Measurements from ENCODE around the gene MTG2. TPM values are rescaled to one million over a fixed set of nuclear protein-coding genes. Genes with fewer than 3 reads are reported as not detected.

Gene MTG2
- total and polyA plus RNA-seq, 10 of the 15 experiments (the other 5 are each of a cell fraction or from before 2014, with no cell fraction given), result 6.2 to 52.4 (median 34.3) TPM

DNA sequence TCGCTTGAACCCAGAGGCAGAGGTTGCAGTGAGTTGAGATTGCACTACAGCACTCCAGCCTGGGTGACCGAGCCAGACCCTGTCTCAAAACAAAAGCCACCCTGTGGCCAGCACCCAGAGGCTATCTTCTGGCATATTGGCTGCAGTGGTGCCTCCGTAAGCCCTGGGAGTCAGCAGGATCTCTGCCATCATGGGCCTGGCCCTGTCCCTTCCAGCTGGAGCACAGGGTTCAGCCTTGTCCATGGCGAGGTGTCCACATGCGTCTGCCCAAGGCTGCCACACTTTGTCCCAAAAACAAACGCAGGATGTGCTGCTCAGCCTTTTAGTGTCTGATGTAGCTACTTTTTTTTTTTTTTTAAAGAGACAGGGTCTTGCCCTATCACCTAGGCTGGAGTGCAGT lies 15.4 kb upstream of the MTG2 start (continued):
- TF ChIP-seq, protein P1, sequence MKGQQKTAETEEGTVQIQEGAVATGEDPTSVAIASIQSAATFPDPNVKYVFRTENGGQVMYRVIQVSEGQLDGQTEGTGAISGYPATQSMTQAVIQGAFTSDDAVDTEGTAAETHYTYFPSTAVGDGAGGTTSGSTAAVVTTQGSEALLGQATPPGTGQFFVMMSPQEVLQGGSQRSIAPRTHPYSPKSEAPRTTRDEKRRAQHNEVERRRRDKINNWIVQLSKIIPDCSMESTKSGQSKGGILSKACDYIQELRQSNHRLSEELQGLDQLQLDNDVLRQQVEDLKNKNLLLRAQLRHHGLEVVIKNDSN (IDR thresholded peaks at IDR 0.05; ENCODE audit: borderline replicate concordance, extremely low read length, insufficient read depth, low read depth, low read length), result no peak

DNA sequence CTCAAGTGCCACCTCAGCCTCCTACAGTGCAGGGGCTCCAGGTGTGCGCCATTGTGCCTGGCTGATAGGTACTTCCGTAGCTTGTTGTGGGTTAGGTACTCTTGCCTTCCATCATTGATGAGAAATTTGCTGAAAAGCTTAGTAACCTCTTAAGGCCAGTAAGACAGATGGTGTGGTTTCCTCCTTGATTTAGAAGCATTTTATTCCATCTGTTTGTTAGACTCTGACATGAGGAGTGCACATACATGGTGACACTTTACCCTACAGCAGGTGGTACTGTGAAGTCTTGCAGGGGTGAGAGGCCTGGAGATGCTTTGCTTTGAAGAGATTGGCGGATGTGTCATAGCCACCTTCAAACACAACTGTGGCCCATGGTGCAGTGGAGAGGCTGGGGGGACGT lies 14.8 kb upstream of the MTG2 start:
- peaks cover 4 to 23% of the 10 kb centered on the region in 2 experiments; a peak in 3 of 4 replicates for H3K36me3 ChIP-seq (ENCODE audit: control insufficient read depth in 2 of 2, insufficient read depth in 2 of 2, low read length in 1 of 2)
- no peak for ATAC-seq
- intact Hi-C loops (cut with micrococcal nuclease; ENCODE audit: unreplicated experiment), result no loop called here
- no peaks in the 10 kb centered on the region for H4K20me1 ChIP-seq (ENCODE audit: control insufficient read depth, insufficient read depth)
- no peaks in the 10 kb centered on the region for H3K9me3 ChIP-seq (replicated peaks; ENCODE audit: control insufficient read depth, insufficient read depth, low read length)
- ChIA-PET CTCF (no interaction called here), RAD21 (ENCODE audit: unreplicated experiment) (no interaction called here), POLR2A (no interaction called here), SMC1A (ENCODE audit: uncharacterized antibody, unreplicated experiment) (no interaction called here)
- H3K79me2 ChIP-seq (ENCODE audit: control insufficient read depth, insufficient read depth, low read length), result no peaks in the 10 kb centered on the region
- H3K4me3 ChIP-seq, result no peak overlapping the region
- DNase-seq (ENCODE audit: low read depth, low spot score), result no peak
- no peaks in the 10 kb centered on the region for H3K27me3 ChIP-seq (replicated peaks in 1 of 2; ENCODE audit: control insufficient read depth in 2 of 2, insufficient read depth in 2 of 2, low read length in 1 of 2)
- no peak overlapping the region for H3K9ac ChIP-seq (ENCODE audit: control insufficient read depth, insufficient read depth, low read length)
- no peak overlapping the region for H3K27ac ChIP-seq (ENCODE audit: control insufficient read depth, insufficient read depth)
- BruUV-seq (replicated peaks), result no TSS peak
- no peak overlapping the region for H3K4me2 ChIP-seq (ENCODE audit: control insufficient read depth, insufficient read depth)
- FAIRE-seq, result no peak
- no peak for TF ChIP-seq RAD51 (IDR thresholded peaks at IDR 0.05)
- WGBS (ENCODE audit: insufficient coverage, insufficient replicate concordance, low lambda C conversion rate, missing lambda C conversion rate), result 85% methylated on average over 4 of the region's 4 CpGs
- in situ Hi-C loops (cut with MboI), result no loop called here
- H3K4me1 ChIP-seq (ENCODE audit: control insufficient read depth, insufficient read depth, low read length), result no peaks in the 10 kb centered on the region
- no peak overlapping the region for H2AFZ ChIP-seq (ENCODE audit: control insufficient read depth, low read depth, low read length)

DNA sequence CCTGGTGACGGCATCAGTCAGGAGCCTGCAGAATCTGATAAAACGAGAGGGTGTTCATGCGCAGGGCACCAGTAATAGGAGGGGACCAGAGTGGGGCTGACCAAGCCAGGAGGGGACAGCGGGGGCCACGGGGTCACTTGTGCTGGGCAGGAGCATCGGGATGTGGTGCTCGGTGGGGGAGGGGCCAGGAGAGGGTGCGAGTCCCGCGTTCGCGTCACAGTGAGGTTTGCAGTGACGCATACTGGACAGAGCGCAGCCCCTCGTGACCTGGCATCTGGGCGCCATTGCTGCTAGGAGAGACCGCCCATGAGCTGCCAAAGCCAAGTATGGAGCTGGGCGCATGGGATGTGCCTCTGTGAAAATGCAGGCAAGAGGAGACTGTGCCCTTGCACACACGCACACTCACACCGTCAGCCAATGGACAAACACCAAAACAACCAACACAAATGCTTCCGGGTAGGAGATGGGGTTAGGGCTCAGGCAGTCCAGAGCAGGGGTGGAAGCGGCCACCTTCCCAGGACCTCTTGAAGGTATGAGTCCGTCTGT lies 13.9 kb upstream of the MTG2 start:
- TF ChIP-seq SPI1 (IDR thresholded peaks at IDR 0.05; ENCODE audit: borderline replicate concordance, insufficient read depth, low read depth, low read length), result no peak
- TF ChIP-seq ETV6 (conservative IDR thresholded peaks at IDR 0.05 in 1 of 2, IDR thresholded peaks at IDR 0.05 in 1 of 2; ENCODE audit: borderline replicate concordance in 1 of 2, low read depth in 1 of 2), result no peak
- no peak for TF ChIP-seq BCL3 (IDR thresholded peaks at IDR 0.05; ENCODE audit: borderline replicate concordance, insufficient read depth, low read depth, low read length, poor library complexity, severe bottlenecking)
- no peak for TF ChIP-seq TAF1 (IDR thresholded peaks at IDR 0.05; ENCODE audit: borderline replicate concordance, low read depth, low read length)
- TF ChIP-seq JUND (IDR thresholded peaks at IDR 0.05; ENCODE audit: low read depth, low read length), result no peak
- TF ChIP-seq SREBF1 (IDR thresholded peaks at IDR 0.05; ENCODE audit: low read length), result no peak
- TF ChIP-seq MYC (IDR thresholded peaks at IDR 0.05; ENCODE audit: insufficient read depth, insufficient read length, insufficient replicate concordance, low read length, severe bottlenecking), result no peak
- no peak for TF ChIP-seq RELA (IDR thresholded peaks at IDR 0.05; ENCODE audit: borderline replicate concordance, partially characterized antibody)
- no peak for TF ChIP-seq ZSCAN29 (IDR thresholded peaks at IDR 0.05)
- TF ChIP-seq SMAD5 (IDR thresholded peaks at IDR 0.05; ENCODE audit: low read depth), result no peak
- no peak for TF ChIP-seq IRF4 (IDR thresholded peaks at IDR 0.05; ENCODE audit: low read depth, low read length)
- TF ChIP-seq SMC3 (IDR thresholded peaks at IDR 0.05; ENCODE audit: borderline replicate concordance, low read length), result no peak
- Histone ChIP-seq H3K79me2 (ENCODE audit: control insufficient read depth, insufficient read depth, low read length) (no peaks in the 10 kb centered on the region), H3K9me3 (replicated peaks; ENCODE audit: control insufficient read depth, insufficient read depth, low read length) (no peaks in the 10 kb centered on the region), H3K36me3 (ENCODE audit: control insufficient read depth in 2 of 2, insufficient read depth in 2 of 2, low read length in 1 of 2) (peaks cover 4 to 21% of the 10 kb centered on the region in 2 experiments; a peak in 3 of 4 replicates), H3K27ac (ENCODE audit: control insufficient read depth, insufficient read depth) (no peak overlapping the region), H3K9ac (ENCODE audit: control insufficient read depth, insufficient read depth, low read length) (no peak overlapping the region), H2AFZ (ENCODE audit: control insufficient read depth, low read depth, low read length) (no peak overlapping the region), H3K4me2 (ENCODE audit: control insufficient read depth, insufficient read depth) (no peak overlapping the region), H3K4me3 (no peak overlapping the region), H3K27me3 (replicated peaks in 1 of 2; ENCODE audit: control insufficient read depth in 2 of 2, insufficient read depth in 2 of 2, low read length in 1 of 2) (no peaks in the 10 kb centered on the region), H4K20me1 (ENCODE audit: control insufficient read depth, insufficient read depth) (no peaks in the 10 kb centered on the region), H3K4me1 (ENCODE audit: control insufficient read depth, insufficient read depth, low read length) (no peaks in the 10 kb centered on the region)
- no TSS peak for BruUV-seq (replicated peaks)
- POLR2A ChIA-PET, result no interaction called here
- DNase-seq (ENCODE audit: low read depth, low spot score) (no peak), ATAC-seq (no peak), FAIRE-seq (no peak)
- WGBS (ENCODE audit: insufficient coverage, insufficient replicate concordance, low lambda C conversion rate, missing lambda C conversion rate), result 95% methylated on average over 20 of the region's 23 CpGs
- CTCF ChIA-PET, result no interaction called here
- in situ Hi-C loops (cut with MboI) (no loop called here), intact Hi-C loops (cut with micrococcal nuclease; ENCODE audit: unreplicated experiment) (no loop called here)
- RAD21 ChIA-PET (ENCODE audit: unreplicated experiment), result no interaction called here
- SMC1A ChIA-PET (ENCODE audit: uncharacterized antibody, unreplicated experiment), result no interaction called here

All from GM12878 (cell line).